OCI-LY3 (cell line): ENCODE results near the gene ERCC2.

Source experiments
- EZH2phosphoT487 ChIP-seq: fragments of 200-600 bp; shearing (Covaris generic); IDR thresholded peaks from 2 replicates; pipeline ENCODE4 v1.6.1; 2018; ENCODE audit warnings: antibody characterized with exemption, mixed run types, low read depth
- TF ChIP-seq, protein P1 (sequence below): fragments of 200-600, 300-600 bp; sonication (generic); IDR thresholded peaks from 2 replicates; pipeline ENCODE4 v1.5.1; 2014; ENCODE audit warnings: antibody characterized with exemption, low read length, low read depth

GRCh38 chr19:45307361-45307760 lies 63.0 kb downstream of the ERCC2 start:
- TF ChIP-seq EZH2phosphoT487, result no peak
- TF ChIP-seq, protein P1, sequence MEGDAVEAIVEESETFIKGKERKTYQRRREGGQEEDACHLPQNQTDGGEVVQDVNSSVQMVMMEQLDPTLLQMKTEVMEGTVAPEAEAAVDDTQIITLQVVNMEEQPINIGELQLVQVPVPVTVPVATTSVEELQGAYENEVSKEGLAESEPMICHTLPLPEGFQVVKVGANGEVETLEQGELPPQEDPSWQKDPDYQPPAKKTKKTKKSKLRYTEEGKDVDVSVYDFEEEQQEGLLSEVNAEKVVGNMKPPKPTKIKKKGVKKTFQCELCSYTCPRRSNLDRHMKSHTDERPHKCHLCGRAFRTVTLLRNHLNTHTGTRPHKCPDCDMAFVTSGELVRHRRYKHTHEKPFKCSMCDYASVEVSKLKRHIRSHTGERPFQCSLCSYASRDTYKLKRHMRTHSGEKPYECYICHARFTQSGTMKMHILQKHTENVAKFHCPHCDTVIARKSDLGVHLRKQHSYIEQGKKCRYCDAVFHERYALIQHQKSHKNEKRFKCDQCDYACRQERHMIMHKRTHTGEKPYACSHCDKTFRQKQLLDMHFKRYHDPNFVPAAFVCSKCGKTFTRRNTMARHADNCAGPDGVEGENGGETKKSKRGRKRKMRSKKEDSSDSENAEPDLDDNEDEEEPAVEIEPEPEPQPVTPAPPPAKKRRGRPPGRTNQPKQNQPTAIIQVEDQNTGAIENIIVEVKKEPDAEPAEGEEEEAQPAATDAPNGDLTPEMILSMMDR, result no peak
